B cell (primary cell): ENCODE data around the gene ABR.

Experiments
- CTCF ChIP-seq: fragments of 200-600 bp; IDR thresholded peaks from one replicate; pipeline ENCODE4 v1.8.0; 2022; ENCODE audit warnings: antibody characterized with exemption, mild to moderate bottlenecking
- EZH2 ChIP-seq: IDR thresholded peaks from 2 replicates; pipeline ENCODE4 v1.6.1; 2012; ENCODE audit warnings: borderline replicate concordance, low read depth, mild to moderate bottlenecking, moderate library complexity, low read length; ENCODE audit not compliant: insufficient read depth, poor library complexity, severe bottlenecking

DNA sequence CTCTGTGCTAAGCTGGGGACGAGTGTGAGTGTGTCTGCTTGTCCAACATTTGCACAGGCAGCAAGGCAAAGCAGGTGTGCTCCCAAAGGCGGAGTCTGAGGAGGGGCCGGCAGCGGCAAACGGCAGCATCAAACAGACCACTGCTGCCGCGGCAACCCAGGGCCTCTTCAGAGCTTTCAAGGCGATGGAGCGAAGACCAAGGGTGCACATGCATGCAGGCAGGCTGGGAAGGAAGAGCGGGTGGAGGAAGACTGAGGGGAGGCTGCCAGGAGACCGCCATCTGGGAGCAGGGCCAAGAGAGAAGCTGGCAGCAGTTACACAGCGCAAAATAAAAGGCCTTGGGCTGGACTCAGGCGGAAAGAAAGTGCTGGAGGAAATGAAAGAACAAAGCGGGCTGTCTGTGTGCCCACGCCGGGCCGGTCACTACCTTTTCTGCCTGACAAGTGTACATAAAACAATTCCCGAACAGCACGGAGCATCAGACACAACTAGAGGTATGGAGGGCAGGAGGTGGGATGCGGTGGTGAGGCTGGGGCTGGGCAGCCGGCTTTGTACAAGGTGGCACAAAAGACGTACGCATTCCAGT lies 174.3 kb downstream of the ABR start:
- TF ChIP-seq CTCF (no peak), EZH2 (no peak)
